Loucy (cell line): Measurements from ENCODE around the gene NEU3.

Experiments used
- EZH2phosphoT487 ChIP-seq: fragments of 200-600 bp; IDR thresholded peaks from 2 replicates; pipeline ENCODE4 v1.6.1; 2018; ENCODE audit warnings: antibody characterized with exemption, mild to moderate bottlenecking, moderate library complexity, borderline replicate concordance
- TF ChIP-seq, protein P1 (sequence below): fragments of 200-600 bp; sonication (generic); conservative IDR thresholded peaks from 2 replicates; pipeline ENCODE4 v1.5.1; 2014; ENCODE audit warnings: mild to moderate bottlenecking, antibody characterized with exemption, low read length

DNA sequence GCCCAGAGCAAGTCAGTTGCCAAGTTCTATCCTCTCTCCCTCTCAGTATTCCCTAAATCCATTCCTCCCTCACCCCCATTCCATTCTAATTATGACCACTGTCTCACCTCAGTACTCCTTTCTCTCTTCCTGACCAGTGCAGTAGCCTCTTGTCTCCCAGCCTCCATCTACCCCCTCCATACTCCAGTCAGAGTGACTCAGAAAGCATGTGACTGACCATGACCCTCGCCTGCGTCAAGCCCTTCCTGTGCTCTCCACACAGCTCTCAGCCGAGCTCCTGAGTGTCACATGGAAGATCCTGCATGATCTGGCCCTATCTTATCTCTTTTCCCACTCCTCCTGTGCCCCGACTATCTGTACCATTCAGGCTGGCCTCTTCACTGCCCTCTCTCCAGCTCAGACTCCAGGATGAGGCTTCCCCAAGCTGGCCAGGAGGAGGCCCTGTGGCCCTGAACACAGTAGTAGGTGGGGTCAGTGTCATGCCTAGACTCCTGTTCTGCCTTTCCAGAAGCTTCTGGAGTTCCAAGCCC, 42.6 kb downstream of the NEU3 start:
- TF ChIP-seq, protein P1, sequence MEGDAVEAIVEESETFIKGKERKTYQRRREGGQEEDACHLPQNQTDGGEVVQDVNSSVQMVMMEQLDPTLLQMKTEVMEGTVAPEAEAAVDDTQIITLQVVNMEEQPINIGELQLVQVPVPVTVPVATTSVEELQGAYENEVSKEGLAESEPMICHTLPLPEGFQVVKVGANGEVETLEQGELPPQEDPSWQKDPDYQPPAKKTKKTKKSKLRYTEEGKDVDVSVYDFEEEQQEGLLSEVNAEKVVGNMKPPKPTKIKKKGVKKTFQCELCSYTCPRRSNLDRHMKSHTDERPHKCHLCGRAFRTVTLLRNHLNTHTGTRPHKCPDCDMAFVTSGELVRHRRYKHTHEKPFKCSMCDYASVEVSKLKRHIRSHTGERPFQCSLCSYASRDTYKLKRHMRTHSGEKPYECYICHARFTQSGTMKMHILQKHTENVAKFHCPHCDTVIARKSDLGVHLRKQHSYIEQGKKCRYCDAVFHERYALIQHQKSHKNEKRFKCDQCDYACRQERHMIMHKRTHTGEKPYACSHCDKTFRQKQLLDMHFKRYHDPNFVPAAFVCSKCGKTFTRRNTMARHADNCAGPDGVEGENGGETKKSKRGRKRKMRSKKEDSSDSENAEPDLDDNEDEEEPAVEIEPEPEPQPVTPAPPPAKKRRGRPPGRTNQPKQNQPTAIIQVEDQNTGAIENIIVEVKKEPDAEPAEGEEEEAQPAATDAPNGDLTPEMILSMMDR: no peak
- TF ChIP-seq EZH2phosphoT487: no peak
